ENCODE measurements around the gene ZNF385C. TPM values are rescaled to one million over a fixed set of nuclear protein-coding genes. Genes with fewer than 3 reads are reported as not detected.

The ZNF385C gene
- total and polyA plus RNA-seq, 4 donors = 0.03 to 0.19 (median 0.06) TPM; not detected in 1

DNA sequence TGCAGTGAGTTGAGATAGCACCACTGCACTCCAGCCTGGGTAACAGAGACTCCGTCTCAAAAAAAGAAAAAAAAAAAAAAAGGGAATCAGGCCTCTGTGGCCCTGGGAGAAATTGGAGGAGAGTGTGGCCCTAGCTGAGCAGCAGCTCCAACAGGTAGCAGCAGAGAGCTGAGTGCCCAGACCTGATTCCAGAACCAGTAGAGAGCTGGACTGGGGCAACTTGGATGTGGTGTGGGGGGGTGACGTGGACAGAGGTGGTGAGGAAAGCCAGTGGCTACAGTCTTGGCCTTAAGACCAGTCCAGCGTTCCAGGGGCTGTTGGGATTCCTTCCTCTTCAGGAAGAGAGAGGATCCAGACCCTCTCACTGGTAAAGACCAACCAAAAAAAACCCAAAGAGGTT, 26.0 kb upstream of the ZNF385C start:
- H3K4me1 ChIP-seq (ENCODE audit: control insufficient read depth in 4 of 4, insufficient read depth in 4 of 4, low read length in 3 of 4) = peaks cover 6 to 27% (median 17%) of the 10 kb centered on the region in 4 donors

DNA sequence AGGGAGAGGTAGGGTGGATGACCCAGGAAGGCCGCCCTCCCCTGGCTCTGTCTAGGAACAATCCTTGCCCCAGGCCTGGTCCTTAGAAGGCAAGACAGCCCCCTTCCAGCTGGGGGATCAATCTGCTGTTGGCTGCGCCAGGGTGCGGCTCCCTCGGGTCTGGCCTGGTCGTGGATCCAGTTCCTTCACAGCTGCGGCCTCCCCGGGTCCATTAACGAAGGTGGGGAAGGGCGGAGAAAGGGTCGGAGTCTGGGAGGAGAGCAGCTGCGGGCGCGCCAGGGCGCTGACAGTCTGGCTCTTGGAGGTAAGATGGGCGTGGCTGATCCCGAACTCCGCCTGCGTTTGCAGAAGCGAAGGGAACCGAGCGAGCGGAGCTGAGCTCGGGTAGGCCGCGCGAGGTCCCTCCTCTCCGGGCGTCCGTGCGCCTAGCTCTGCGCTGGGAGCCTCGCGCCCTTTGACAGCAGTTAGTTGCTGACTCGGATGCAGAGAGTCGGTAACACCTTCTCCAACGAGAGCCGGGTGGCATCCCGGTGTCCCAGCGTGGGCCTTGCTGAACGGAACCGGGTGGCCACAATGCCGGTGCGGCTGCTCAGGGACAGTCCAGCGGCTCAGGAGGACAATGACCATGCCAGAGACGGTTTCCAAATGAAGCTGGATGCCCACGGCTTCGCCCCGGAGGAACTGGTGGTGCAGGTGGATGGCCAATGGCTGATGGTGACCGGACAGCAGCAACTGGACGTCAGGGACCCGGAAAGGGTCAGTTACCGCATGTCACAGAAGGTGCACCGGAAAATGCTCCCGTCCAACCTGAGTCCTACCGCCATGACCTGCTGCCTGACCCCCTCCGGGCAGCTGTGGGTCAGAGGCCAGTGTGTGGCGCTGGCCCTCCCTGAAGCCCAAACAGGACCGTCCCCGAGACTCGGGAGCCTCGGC, 24.4 kb upstream of the ZNF385C start, which contains the start of gene HSPB9:
Gene HSPB9, plus strand, starts transcription at position 434 of the 933 bp plus-strand sequence. Its CDS starts 47 bp downstream, at position 481.
- 39% methylated on average over 61 of the region's 61 CpGs for WGBS
- no peak for DNase-seq (ENCODE audit: low spot score)
- H3K4me1 ChIP-seq (ENCODE audit: control insufficient read depth in 4 of 4, insufficient read depth in 4 of 4, low read length in 3 of 4) = peaks cover 6 to 27% (median 17%) of the 10 kb centered on the region in 4 donors
- H3K36me3 ChIP-seq (ENCODE audit: control insufficient read depth in 4 of 4, insufficient read depth in 3 of 4, low read depth in 1 of 4, low read length in 3 of 4) = peaks cover 8 to 25% (median 18%) of the 10 kb centered on the region in 4 donors
- peak within 1 kb of the TSS; percentile 79 to 81 for H3K27ac ChIP-seq (ENCODE audit: low read depth in 1 of 2, low read length in 2 of 2)
- H3K9ac ChIP-seq (ENCODE audit: low read depth in 1 of 2, low read length in 2 of 2) = peak within 1 kb of the TSS in 1 of 2 donors; percentile 56
- H3K27me3 ChIP-seq (ENCODE audit: control insufficient read depth in 4 of 4, insufficient read depth in 4 of 4, low read length in 3 of 4) = no peaks in the 10 kb centered on the region
- TF ChIP-seq RXRA (IDR thresholded peaks at IDR 0.05) (peak; percentile 43 to 82), TAF1 (conservative IDR thresholded peaks at IDR 0.05) (no peak), NR2F2 (IDR thresholded peaks at IDR 0.05) (peak; percentile 51), GABPA (IDR thresholded peaks at IDR 0.05 in 1 of 2, conservative IDR thresholded peaks at IDR 0.05 in 1 of 2) (peak in 1 of 2 donors; percentile 74), YY1 (IDR thresholded peaks at IDR 0.05) (peak; percentile 66), SP1 (IDR thresholded peaks at IDR 0.05) (peak; percentile 53), HNF4A (conservative IDR thresholded peaks at IDR 0.05) (peak; percentile 28 to 73), RAD21 (IDR thresholded peaks at IDR 0.05) (peak in 1 of 2 donors; percentile 44)
- TF ChIP-seq, protein P1, sequence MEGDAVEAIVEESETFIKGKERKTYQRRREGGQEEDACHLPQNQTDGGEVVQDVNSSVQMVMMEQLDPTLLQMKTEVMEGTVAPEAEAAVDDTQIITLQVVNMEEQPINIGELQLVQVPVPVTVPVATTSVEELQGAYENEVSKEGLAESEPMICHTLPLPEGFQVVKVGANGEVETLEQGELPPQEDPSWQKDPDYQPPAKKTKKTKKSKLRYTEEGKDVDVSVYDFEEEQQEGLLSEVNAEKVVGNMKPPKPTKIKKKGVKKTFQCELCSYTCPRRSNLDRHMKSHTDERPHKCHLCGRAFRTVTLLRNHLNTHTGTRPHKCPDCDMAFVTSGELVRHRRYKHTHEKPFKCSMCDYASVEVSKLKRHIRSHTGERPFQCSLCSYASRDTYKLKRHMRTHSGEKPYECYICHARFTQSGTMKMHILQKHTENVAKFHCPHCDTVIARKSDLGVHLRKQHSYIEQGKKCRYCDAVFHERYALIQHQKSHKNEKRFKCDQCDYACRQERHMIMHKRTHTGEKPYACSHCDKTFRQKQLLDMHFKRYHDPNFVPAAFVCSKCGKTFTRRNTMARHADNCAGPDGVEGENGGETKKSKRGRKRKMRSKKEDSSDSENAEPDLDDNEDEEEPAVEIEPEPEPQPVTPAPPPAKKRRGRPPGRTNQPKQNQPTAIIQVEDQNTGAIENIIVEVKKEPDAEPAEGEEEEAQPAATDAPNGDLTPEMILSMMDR (IDR thresholded peaks at IDR 0.05; ENCODE audit: low read depth, low read length, missing input control) = no peak
- TF ChIP-seq, protein P2, sequence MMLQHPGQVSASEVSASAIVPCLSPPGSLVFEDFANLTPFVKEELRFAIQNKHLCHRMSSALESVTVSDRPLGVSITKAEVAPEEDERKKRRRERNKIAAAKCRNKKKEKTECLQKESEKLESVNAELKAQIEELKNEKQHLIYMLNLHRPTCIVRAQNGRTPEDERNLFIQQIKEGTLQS (IDR thresholded peaks at IDR 0.05) = no peak
- TF ChIP-seq, protein P3, sequence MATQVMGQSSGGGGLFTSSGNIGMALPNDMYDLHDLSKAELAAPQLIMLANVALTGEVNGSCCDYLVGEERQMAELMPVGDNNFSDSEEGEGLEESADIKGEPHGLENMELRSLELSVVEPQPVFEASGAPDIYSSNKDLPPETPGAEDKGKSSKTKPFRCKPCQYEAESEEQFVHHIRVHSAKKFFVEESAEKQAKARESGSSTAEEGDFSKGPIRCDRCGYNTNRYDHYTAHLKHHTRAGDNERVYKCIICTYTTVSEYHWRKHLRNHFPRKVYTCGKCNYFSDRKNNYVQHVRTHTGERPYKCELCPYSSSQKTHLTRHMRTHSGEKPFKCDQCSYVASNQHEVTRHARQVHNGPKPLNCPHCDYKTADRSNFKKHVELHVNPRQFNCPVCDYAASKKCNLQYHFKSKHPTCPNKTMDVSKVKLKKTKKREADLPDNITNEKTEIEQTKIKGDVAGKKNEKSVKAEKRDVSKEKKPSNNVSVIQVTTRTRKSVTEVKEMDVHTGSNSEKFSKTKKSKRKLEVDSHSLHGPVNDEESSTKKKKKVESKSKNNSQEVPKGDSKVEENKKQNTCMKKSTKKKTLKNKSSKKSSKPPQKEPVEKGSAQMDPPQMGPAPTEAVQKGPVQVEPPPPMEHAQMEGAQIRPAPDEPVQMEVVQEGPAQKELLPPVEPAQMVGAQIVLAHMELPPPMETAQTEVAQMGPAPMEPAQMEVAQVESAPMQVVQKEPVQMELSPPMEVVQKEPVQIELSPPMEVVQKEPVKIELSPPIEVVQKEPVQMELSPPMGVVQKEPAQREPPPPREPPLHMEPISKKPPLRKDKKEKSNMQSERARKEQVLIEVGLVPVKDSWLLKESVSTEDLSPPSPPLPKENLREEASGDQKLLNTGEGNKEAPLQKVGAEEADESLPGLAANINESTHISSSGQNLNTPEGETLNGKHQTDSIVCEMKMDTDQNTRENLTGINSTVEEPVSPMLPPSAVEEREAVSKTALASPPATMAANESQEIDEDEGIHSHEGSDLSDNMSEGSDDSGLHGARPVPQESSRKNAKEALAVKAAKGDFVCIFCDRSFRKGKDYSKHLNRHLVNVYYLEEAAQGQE (IDR thresholded peaks at IDR 0.05) = peak; percentile 36
- no peaks in the 10 kb centered on the region for H3K9me3 ChIP-seq (ENCODE audit: control insufficient read depth in 4 of 4, low read length in 3 of 4)
- H3K4me3 ChIP-seq (ENCODE audit: low read depth in 1 of 3, low read length in 3 of 3) = peak within 1 kb of the TSS; percentile 21 to 61 (median 25)

More for the DNA sequence above, 26.0 kb upstream of the ZNF385C start:
- DNase-seq (ENCODE audit: low spot score) = no peak
- Histone ChIP-seq H3K4me3 (ENCODE audit: low read depth in 1 of 3, low read length in 3 of 3) (no peak overlapping the region), H3K9ac (ENCODE audit: low read depth in 1 of 2, low read length in 2 of 2) (no peak overlapping the region), H3K36me3 (ENCODE audit: control insufficient read depth in 4 of 4, insufficient read depth in 3 of 4, low read depth in 1 of 4, low read length in 3 of 4) (peaks cover 10 to 36% (median 30%) of the 10 kb centered on the region in 4 donors), H3K27ac (ENCODE audit: low read depth in 1 of 2, low read length in 2 of 2) (no peak overlapping the region), H3K27me3 (ENCODE audit: control insufficient read depth in 4 of 4, insufficient read depth in 4 of 4, low read length in 3 of 4) (no peaks in the 10 kb centered on the region), H3K9me3 (ENCODE audit: control insufficient read depth in 4 of 4, low read length in 3 of 4) (no peaks in the 10 kb centered on the region)
- TF ChIP-seq RXRA (IDR thresholded peaks at IDR 0.05) = no peak
- TF ChIP-seq NR2F2 (IDR thresholded peaks at IDR 0.05) = no peak
- no peak for TF ChIP-seq HNF4G (IDR thresholded peaks at IDR 0.05)
- TF ChIP-seq EGR1 (IDR thresholded peaks at IDR 0.05; ENCODE audit: low read depth in 2 of 2) = no peak
- no peak for TF ChIP-seq HNF4A (conservative IDR thresholded peaks at IDR 0.05)
- 91% methylated on average over 3 of the region's 3 CpGs for WGBS
